Hepatocyte (in vitro differentiated cells): ENCODE measurements around the gene FIP1L1.

ENCODE experiments used
- CTCF ChIP-seq: fragments of 200-600 bp; sonication (generic); IDR thresholded peaks from 2 replicates; pipeline ENCODE4 v1.5.1; 2016; ENCODE audit warnings: antibody characterized with exemption, mild to moderate bottlenecking; ENCODE audit not compliant: poor library complexity
- EZH2phosphoT487 ChIP-seq: fragments of 200-600 bp; sonication (generic); IDR thresholded peaks from one replicate; pipeline ENCODE4 v1.6.1; 2018; ENCODE audit warnings: antibody characterized with exemption, mild to moderate bottlenecking, low read depth, moderate library complexity; ENCODE audit not compliant: unreplicated experiment, severe bottlenecking

- no peak for TF ChIP-seq CTCF
- TF ChIP-seq EZH2phosphoT487 = no peak
Observed at GRCh38 chr4:53436251-53436650, 58.8 kb downstream of the FIP1L1 start.
